GM12878 (cell line): Measurements from ENCODE around the gene CYP46A1. TPM values are rescaled to one million over a fixed set of nuclear protein-coding genes. Genes with fewer than 3 reads are reported as not detected.

ENCODE experiments used
- ATAC-seq: fragments of 200-7000 bp; cut with Tn5 transposase; 3 replicates; pipeline ENCODE4 v1.9.1; 2020; ENCODE audit warnings: mild to moderate bottlenecking, moderate library complexity
- BruUV-seq: library from RNA; stranded (reverse); fragments of 400-500 nt; replicated peaks from 2 replicates; lab custom pipeline; 2021; lab: Mats Ljungman, UMichigan
- CTCF ChIA-PET: fragments of 300-600 bp; sonication (Branson Sonifier 250); formaldehyde crosslinking; extraction: SDS; loops from one replicate; lab custom pipeline; 2021; ENCODE audit warnings: inconsistent platforms; lab: Yijun Ruan, JAX
- POLR2A ChIA-PET: fragments of 350-600 bp; formaldehyde crosslinking; extraction: SDS; loops from one replicate; lab custom pipeline; 2021; ENCODE audit warnings: inconsistent platforms; lab: Charles Lee
- RAD21 ChIA-PET: fragments of 300-600 bp; sonication (Branson Sonifier 250); formaldehyde crosslinking; loops from one replicate; lab custom pipeline; 2023; ENCODE audit warnings: antibody characterized with exemption; ENCODE audit not compliant: unreplicated experiment; lab: Charles Lee
- SMC1A ChIA-PET: fragments of 300-600 bp; sonication (Branson Sonifier 250); formaldehyde crosslinking; loops from one replicate; lab custom pipeline; 2023; ENCODE audit not compliant: unreplicated experiment, uncharacterized antibody; lab: Charles Lee
- DNase-seq: peaks from one replicate; pipeline ENCODE4 v3.0.0-alpha.2; 2011; ENCODE audit warnings: low read depth, low spot score
- FAIRE-seq: peaks from 3 replicates; lab custom pipeline; 2011; peaks lifted over from hg19 to GRCh38; lab: Jason Lieb, UNC
- H2AFZ ChIP-seq: 2 replicates; pipeline ENCODE4 v1.6.0; 2011; ENCODE audit warnings: low read depth, low read length, control low read depth; ENCODE audit not compliant: control insufficient read depth
- H3K27ac ChIP-seq: 2 replicates; pipeline ENCODE4 v1.5.1; 2011; ENCODE audit warnings: control low read depth; ENCODE audit not compliant: control insufficient read depth, insufficient read depth
- H3K27me3 ChIP-seq, 2 experiments: replicated peaks in 1 of 2; 2 replicates each; pipeline versions ENCODE4 v1.6.0 to v1.6.1; 2011; ENCODE audit warnings: low read length in 1 of 2; ENCODE audit not compliant: control insufficient read depth in 2 of 2, insufficient read depth in 2 of 2
- H3K36me3 ChIP-seq, 2 experiments: 2 replicates each; pipeline ENCODE4 v1.5.1; 2011; ENCODE audit warnings: low read length in 1 of 2; ENCODE audit not compliant: control insufficient read depth in 2 of 2, insufficient read depth in 2 of 2
- H3K4me1 ChIP-seq: 2 replicates; pipeline ENCODE4 v1.6.1; 2011; ENCODE audit warnings: mild to moderate bottlenecking, low read length, moderate library complexity, mixed read lengths; ENCODE audit not compliant: control insufficient read depth, insufficient read depth
- H3K4me2 ChIP-seq: 2 replicates; pipeline ENCODE4 v1.6.0; 2011; ENCODE audit warnings: control low read depth; ENCODE audit not compliant: control insufficient read depth, insufficient read depth
- H3K4me3 ChIP-seq: fragments of 200-600 bp; sonication (generic); 2 replicates; pipeline ENCODE4 v1.5.1; 2016
- H3K79me2 ChIP-seq: 2 replicates; pipeline ENCODE4 v1.6.0; 2011; ENCODE audit warnings: low read length; ENCODE audit not compliant: control insufficient read depth, insufficient read depth
- H3K9ac ChIP-seq: 2 replicates; pipeline ENCODE4 v1.8.0; 2011; ENCODE audit warnings: low read length, control low read depth, mixed read lengths; ENCODE audit not compliant: control insufficient read depth, insufficient read depth
- H3K9me3 ChIP-seq: replicated peaks from 3 replicates; pipeline ENCODE4 v1.5.1; 2011; ENCODE audit warnings: mild to moderate bottlenecking, low read length; ENCODE audit not compliant: control insufficient read depth, insufficient read depth
- H4K20me1 ChIP-seq: 2 replicates; pipeline ENCODE4 v1.6.0; 2011; ENCODE audit not compliant: control insufficient read depth, insufficient read depth
- BMI1 ChIP-seq: fragments of 450-650 bp; IDR thresholded peaks from 2 replicates; pipeline ENCODE4 v1.6.1; 2016; ENCODE audit warnings: mild to moderate bottlenecking, moderate library complexity, borderline replicate concordance
- E4F1 ChIP-seq: fragments of 450-650 bp; IDR thresholded peaks from 2 replicates; pipeline ENCODE4 v1.6.1; 2018; ENCODE audit warnings: borderline replicate concordance, mild to moderate bottlenecking; ENCODE audit not compliant: partially characterized antibody
- MLLT1 ChIP-seq: fragments of 450-650 bp; IDR thresholded peaks from 2 replicates; pipeline ENCODE4 v1.6.1; 2016; ENCODE audit warnings: mild to moderate bottlenecking
- NFYA ChIP-seq: IDR thresholded peaks from 2 replicates; pipeline ENCODE4 v1.6.1; 2011; ENCODE audit warnings: low read depth, mild to moderate bottlenecking, low read length, improper control_type of control experiment, borderline replicate concordance
- RELB ChIP-seq: fragments of 450-650 bp; IDR thresholded peaks from 2 replicates; pipeline ENCODE4 v1.6.1; 2017; ENCODE audit warnings: low read depth, mild to moderate bottlenecking, moderate library complexity
- SMC3 ChIP-seq: IDR thresholded peaks from 2 replicates; pipeline ENCODE4 v1.6.1; 2011; ENCODE audit warnings: low read length, improper control_type of control experiment, borderline replicate concordance
- SREBF1 ChIP-seq: IDR thresholded peaks from 2 replicates; pipeline ENCODE4 v1.6.1; 2012; ENCODE audit warnings: mild to moderate bottlenecking, low read length
- WGBS: methylation state at CpG from one replicate; pipeline ENCODE4 v1.1.6; 2016; ENCODE audit warnings: low lambda C conversion rate; ENCODE audit not compliant: insufficient replicate concordance, insufficient coverage; ENCODE audit errors: missing lambda C conversion rate; 5-methylcytosine and 5-hydroxymethylcytosine counted together
- in situ Hi-C: fragments of 300-500 bp; cut with MboI; formaldehyde crosslinking; loops from 9 replicates; pipeline ENCODE4 v1.14.3; 2018; ENCODE audit warnings: mixed read lengths
- intact Hi-C: fragments of 100-400 bp; cut with micrococcal nuclease; formaldehyde crosslinking; loops from one replicate; pipeline ENCODE4 v1.14.2; 2022; ENCODE audit not compliant: unreplicated experiment
- polyA plus RNA-seq, 11 experiments: library from polyadenylated mRNA; depleted of rRNA in 4 of 11; unstranded in 6 of 11; stranded (reverse) in 5 of 11; fragments of >200 nt; fragmentation: Nextera tagmentation in 4 of 11; fragmentation: Illumina TruSeq in 1 of 11; extraction: Ambion mirVana in 4 of 11; extraction: Trizol in 1 of 11; gene quantifications; 1 replicate in 1 of 11; 2 replicates in 10 of 11; pipeline versions ENCODE4 v1.2.1 to v1.2.3, GENCODE V29; 2011 to 2016; ENCODE audit warnings: inconsistent platforms in 2 of 11, missing spikeins in 2 of 11, low read depth in 1 of 11
- total RNA-seq, 4 experiments: library from RNA; depleted of rRNA in 3 of 4; stranded (reverse); fragments of >200 nt in 3 of 4; fragmentation: Illumina TruSeq in 1 of 4; extraction: Trizol in 1 of 4; gene quantifications; 2 replicates each; pipeline versions ENCODE4 v1.2.1 to v1.2.3, GENCODE V29; 2013 to 2021

Gene CYP46A1
- total and polyA plus RNA-seq, 10 of the 15 experiments (the other 5 are each of a cell fraction or from before 2014, with no cell fraction given), result 0.04 to 0.11 TPM; not detected in 8

- Histone ChIP-seq H3K4me3 (no peak overlapping the region), H3K4me2 (no peak overlapping the region), H3K9ac (no peak overlapping the region), H3K36me3 (no peaks in the 10 kb centered on the region)
- 4% methylated on average over 10 of the region's 10 CpGs for WGBS
- in situ Hi-C loops, result no loop called here
- no peak for ATAC-seq
- BruUV-seq, result no TSS peak
- ChIA-PET POLR2A (no interaction called here), CTCF (interaction anchor here (0.6 to 1.7 kb wide), 8 partner anchors 9 to 195 kb away, joined by 3 to 7 read pairs (median 3); no protein-coding TSS in a partner anchor)
- TF ChIP-seq SMC3 (no peak), MLLT1 (no peak), RELB (no peak), NFYA (no peak), SREBF1 (no peak), BMI1 (no peak), E4F1 (no peak)
- TF ChIP-seq, all 136 proteins: peak for 0
- no peak for FAIRE-seq
- Histone ChIP-seq H3K27ac (no peak overlapping the region), H3K4me1 (peaks cover under 1% of the 10 kb centered on the region), H4K20me1 (no peaks in the 10 kb centered on the region; the same call in 1 of the 2 replicates), H2AFZ (no peak overlapping the region), H3K79me2 (no peaks in the 10 kb centered on the region), H3K27me3 (peaks cover 0 to 2% of the 10 kb centered on the region in 2 experiments), H3K9me3 (no peaks in the 10 kb centered on the region)
- ChIA-PET SMC1A (no interaction called here), RAD21 (interaction anchor here (0.6 kb wide), 1 partner anchor 19 kb away, joined by 3 read pairs; no protein-coding TSS in a partner anchor)
- no peak for DNase-seq
- intact Hi-C loops, result no loop called here
Observed at GRCh38 chr14:99688210-99688581, 4.1 kb downstream of the CYP46A1 start.
